HepG2 (cell line): ENCODE measurements around the gene VAPB. TPM values are rescaled to one million over a fixed set of nuclear protein-coding genes. Genes with fewer than 3 reads are reported as not detected.

Experiments used
- E2F2 ChIP-seq: sonication (generic); formaldehyde crosslinking; IDR thresholded peaks from 2 replicates; pipeline ENCODE4 v1.4.0; 2020; ENCODE audit warnings: missing genetic modification reagents, borderline replicate concordance
- FOXM1 ChIP-seq: sonication (generic); formaldehyde crosslinking; IDR thresholded peaks from 2 replicates; pipeline ENCODE4 v1.5.0; 2020; ENCODE audit warnings: missing genetic modification reagents
- GLMP ChIP-seq: sonication (generic); formaldehyde crosslinking; IDR thresholded peaks from 2 replicates; pipeline ENCODE4 v1.9.0; 2021; ENCODE audit warnings: missing genetic modification reagents, mild to moderate bottlenecking, borderline replicate concordance
- HBP1 ChIP-seq: IDR thresholded peaks from 2 replicates; pipeline ENCODE4 v1.6.1; 2016; ENCODE audit warnings: low read depth, control low read depth
- HDAC2 ChIP-seq: sonication (generic); formaldehyde crosslinking; IDR thresholded peaks from 2 replicates; pipeline ENCODE4 v1.4.0; 2020; ENCODE audit warnings: missing genetic modification reagents
- KDM4B ChIP-seq: sonication (generic); formaldehyde crosslinking; IDR thresholded peaks from 2 replicates; pipeline ENCODE4 v1.4.0; 2020; ENCODE audit warnings: missing genetic modification reagents
- MAZ ChIP-seq, 2 experiments: sonication (generic) in 1 of 2; formaldehyde crosslinking in 1 of 2; IDR thresholded peaks; 2 replicates each; pipeline versions ENCODE4 v1.5.0 to v1.6.1; 2012 to 2020; ENCODE audit warnings: low read depth in 2 of 2, mild to moderate bottlenecking in 2 of 2, borderline replicate concordance in 1 of 2, improper control_type of control experiment in 1 of 2, low read length in 1 of 2, missing genetic modification reagents in 1 of 2, moderate library complexity in 1 of 2
- NCOA5 ChIP-seq: sonication (generic); formaldehyde crosslinking; IDR thresholded peaks from 2 replicates; pipeline ENCODE4 v1.4.0; 2020; ENCODE audit warnings: missing genetic modification reagents
- NCOR1 ChIP-seq: fragments of 200-600 bp; sonication (generic); IDR thresholded peaks from 2 replicates; pipeline ENCODE4 v1.7.0; 2017; ENCODE audit warnings: antibody characterized with exemption, low read length, borderline replicate concordance
- PHF5A ChIP-seq: IDR thresholded peaks from one replicate; pipeline ENCODE4 v1.6.1; 2018; ENCODE audit warnings: low read depth, missing genetic modification reagents; ENCODE audit not compliant: unreplicated experiment
- PLRG1 ChIP-seq: fragments of 450-650 bp; conservative IDR thresholded peaks from 2 replicates; pipeline ENCODE4 v1.6.1; 2016
- REL ChIP-seq: sonication (generic); formaldehyde crosslinking; conservative IDR thresholded peaks from 2 replicates; pipeline ENCODE4 v1.8.0; 2022; ENCODE audit warnings: mild to moderate bottlenecking, missing genetic modification reagents, moderate library complexity
- REPIN1 ChIP-seq: sonication (generic); formaldehyde crosslinking; IDR thresholded peaks from 2 replicates; pipeline ENCODE4 v1.8.0; 2022; ENCODE audit warnings: missing genetic modification reagents, low read depth, mild to moderate bottlenecking, borderline replicate concordance
- SKIL ChIP-seq: sonication (generic); formaldehyde crosslinking; IDR thresholded peaks from 2 replicates; pipeline ENCODE4 v1.8.0; 2022; ENCODE audit warnings: missing genetic modification reagents, mild to moderate bottlenecking, moderate library complexity, borderline replicate concordance
- ZC3H4 ChIP-seq: sonication (generic); formaldehyde crosslinking; IDR thresholded peaks from 2 replicates; pipeline ENCODE4 v1.4.0; 2020; ENCODE audit warnings: missing genetic modification reagents, borderline replicate concordance
- ZMYM3 ChIP-seq: sonication (generic); formaldehyde crosslinking; IDR thresholded peaks from 2 replicates; pipeline ENCODE4 v1.5.1; 2020; ENCODE audit warnings: mild to moderate bottlenecking, missing genetic modification reagents
- ZMYM4 ChIP-seq: sonication (generic); formaldehyde crosslinking; IDR thresholded peaks from 2 replicates; pipeline ENCODE4 v1.8.1; 2023; ENCODE audit warnings: mild to moderate bottlenecking, missing genetic modification reagents
- ZNF121 ChIP-seq: sonication (generic); formaldehyde crosslinking; IDR thresholded peaks from 2 replicates; pipeline ENCODE4 v1.5.0; 2020; ENCODE audit warnings: mild to moderate bottlenecking, missing genetic modification reagents
- ZNF24 ChIP-seq: fragments of 450-650 bp; IDR thresholded peaks from 2 replicates; pipeline ENCODE4 v1.6.1; 2017; ENCODE audit warnings: antibody characterized with exemption, mild to moderate bottlenecking
- ZNF343 ChIP-seq: sonication (generic); formaldehyde crosslinking; IDR thresholded peaks from 2 replicates; pipeline ENCODE4 v1.4.0; 2020; ENCODE audit warnings: mild to moderate bottlenecking, missing genetic modification reagents
- ZNF383 ChIP-seq: sonication (generic); formaldehyde crosslinking; IDR thresholded peaks from 2 replicates; pipeline ENCODE4 v1.4.0; 2020; ENCODE audit warnings: missing genetic modification reagents, mild to moderate bottlenecking, borderline replicate concordance
- ZNF577 ChIP-seq: sonication (generic); formaldehyde crosslinking; IDR thresholded peaks from 2 replicates; pipeline ENCODE4 v1.4.0; 2020; ENCODE audit warnings: mild to moderate bottlenecking, low read depth, missing genetic modification reagents, borderline replicate concordance
- ZNF672 ChIP-seq: sonication (generic); formaldehyde crosslinking; IDR thresholded peaks from 2 replicates; pipeline ENCODE4 v1.8.1; 2022; ENCODE audit warnings: missing genetic modification reagents
- ZNF674 ChIP-seq: sonication (generic); formaldehyde crosslinking; IDR thresholded peaks from 2 replicates; pipeline ENCODE4 v1.5.0; 2020; ENCODE audit warnings: low read depth, mild to moderate bottlenecking, missing genetic modification reagents
- ZNF841 ChIP-seq: sonication (generic); formaldehyde crosslinking; IDR thresholded peaks from 2 replicates; pipeline ENCODE4 v1.8.1; 2023; ENCODE audit warnings: missing genetic modification reagents, borderline replicate concordance
- polyA plus RNA-seq, 8 experiments: library from polyadenylated mRNA; depleted of rRNA in 3 of 8; stranded (reverse) in 7 of 8; unstranded in 1 of 8; fragments of >200 nt; fragmentation: Illumina TruSeq in 4 of 8; extraction: Trizol in 4 of 8; gene quantifications; 2 replicates each; pipeline versions ENCODE4 v1.2.1 to v1.2.3, GENCODE V29; 2011 to 2016; ENCODE audit warnings: low read depth in 4 of 8, missing spikeins in 1 of 8, mixed read lengths in 1 of 8; ENCODE audit not compliant: insufficient read depth in 1 of 8
- total RNA-seq, 5 experiments: library from RNA; depleted of rRNA; stranded (reverse); fragments of >200 nt; fragmentation: Illumina TruSeq; extraction: Trizol; gene quantifications; 2 replicates each; pipeline ENCODE4 v1.2.3, GENCODE V29; 2016; ENCODE audit warnings: low read depth in 1 of 5

VAPB gene
- total and polyA plus RNA-seq, 2 of the 13 experiments (the other 11 are each of a cell fraction or from before 2014, with no cell fraction given) = 18.6 to 48.5 TPM

GRCh38 chr20:58389324-58389967 lies 417 bp downstream of the VAPB start (continued):
- TF ChIP-seq E2F2 (CRISPR knock-in tag) = no peak; the same call in 1 of the 2 replicates
- TF ChIP-seq ZNF121 = no peak
- no peak for TF ChIP-seq NCOR1
- no peak for TF ChIP-seq REL
- TF ChIP-seq ZMYM3 (CRISPR knock-in tag) = 0 out of 2 replicates have a peak, but pooled peaks have one; percentile 22
- no peak for TF ChIP-seq ZNF672
- TF ChIP-seq MAZ (IDR thresholded peaks at IDR 0.05; ENCODE audit: borderline replicate concordance, low read depth, low read length) = no peak; the same call in none of the 2 replicates
- peak; percentile 50; the same call in 1 of the 2 replicates for TF ChIP-seq MAZ (CRISPR knock-in tag; IDR thresholded peaks at IDR 0.05; ENCODE audit: low read depth)
- TF ChIP-seq ZNF24 = no peak
- TF ChIP-seq NCOA5 = no peak
- TF ChIP-seq GLMP (CRISPR knock-in tag) = no peak
- peak; percentile 41; the same call in 1 of the 2 replicates for TF ChIP-seq ZNF343 (CRISPR knock-in tag)
- no peak for TF ChIP-seq HDAC2 (CRISPR knock-in tag)
- TF ChIP-seq PLRG1 = no peak
- TF ChIP-seq ZNF841 = no peak
- TF ChIP-seq HBP1 (CRISPR knock-in tag) = no peak
- TF ChIP-seq ZNF674 (CRISPR knock-in tag) = no peak
- TF ChIP-seq ZC3H4 = no peak
- peak; percentile 72; the same call in 1 of the 2 replicates for TF ChIP-seq FOXM1 (CRISPR knock-in tag)
- TF ChIP-seq ZNF383 (CRISPR knock-in tag) = no peak
- no peak for TF ChIP-seq REPIN1 (CRISPR knock-in tag)
- TF ChIP-seq PHF5A (CRISPR knock-in tag) = no peak
- no peak for TF ChIP-seq SKIL (CRISPR knock-in tag)
- TF ChIP-seq ZMYM4 (CRISPR knock-in tag) = no peak; the same call in none of the 2 replicates
- TF ChIP-seq KDM4B (CRISPR knock-in tag) = no peak
- no peak for TF ChIP-seq ZNF577 (CRISPR knock-in tag)
